Measurements from ENCODE around the gene CD63.

Gene CD63

DNA sequence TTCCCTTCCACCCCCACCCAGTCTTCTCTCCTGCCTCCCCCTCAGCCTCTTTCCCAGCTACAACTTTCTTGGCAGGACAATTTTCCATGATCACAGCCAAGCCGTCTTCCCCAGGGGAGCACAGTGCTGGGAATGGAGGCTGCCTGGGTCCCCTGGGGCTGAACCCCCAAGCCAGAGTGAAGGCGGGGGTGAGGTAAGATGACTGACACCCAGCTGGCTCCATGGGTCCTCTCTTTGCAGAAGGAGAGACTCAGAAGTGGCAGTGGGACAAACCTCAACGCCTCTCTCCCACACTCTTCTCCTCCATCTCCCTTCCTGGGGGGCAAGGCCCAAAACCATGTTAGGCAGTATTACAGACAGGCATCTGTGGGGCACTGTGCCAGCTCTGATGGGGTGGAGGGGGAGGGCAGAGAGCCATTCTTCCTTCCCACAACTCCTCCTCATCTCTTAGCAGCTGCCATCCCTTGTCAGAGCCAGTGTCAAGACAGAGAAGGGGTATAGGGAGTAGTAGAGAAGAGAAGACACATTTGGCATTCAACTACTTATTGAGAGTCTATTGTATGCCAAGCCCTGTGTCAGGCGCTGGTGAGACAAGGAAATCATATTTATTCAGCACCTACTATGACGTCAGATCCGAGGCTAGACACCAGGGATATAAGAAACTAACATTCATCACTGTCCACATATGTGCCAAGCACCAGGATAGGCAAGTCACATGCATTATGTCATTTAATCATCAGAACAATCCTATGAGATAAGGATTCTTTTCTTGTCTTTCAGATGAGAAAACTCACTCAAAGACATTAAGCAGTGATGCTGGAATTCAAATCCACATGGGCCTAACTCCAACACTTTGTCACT, 24.7 kb downstream of the CD63 start:
- no peak for DNase-seq

- no peak for DNase-seq
Observed at GRCh38 chr12:55703288-55703687, 25.5 kb downstream of the CD63 start.

DNA sequence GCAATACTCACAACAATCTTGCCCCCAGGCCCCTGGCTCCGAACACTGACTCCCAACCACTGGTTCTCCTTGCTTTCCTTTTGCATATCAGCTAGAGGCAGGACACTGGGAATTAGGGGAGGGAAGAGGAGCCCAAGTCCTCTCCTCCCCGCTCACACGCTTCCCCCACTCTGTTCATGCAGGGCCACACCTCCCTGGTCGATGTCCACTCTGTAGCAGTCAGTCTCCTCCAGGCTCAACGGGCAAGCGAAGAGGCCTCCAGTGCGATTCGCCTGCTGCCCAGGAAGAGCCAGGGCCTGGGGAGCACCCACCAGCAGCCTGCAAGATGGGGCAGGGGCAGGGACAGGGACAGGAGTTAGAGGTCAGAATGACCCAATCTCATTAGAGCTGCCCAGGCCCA, 25.9 kb downstream of the CD63 start:
- DNase-seq, result no peak

GRCh38 chr12:55700255-55701018, 28.4 kb downstream of the CD63 start:
- peak; percentile 63 for DNase-seq

DNA sequence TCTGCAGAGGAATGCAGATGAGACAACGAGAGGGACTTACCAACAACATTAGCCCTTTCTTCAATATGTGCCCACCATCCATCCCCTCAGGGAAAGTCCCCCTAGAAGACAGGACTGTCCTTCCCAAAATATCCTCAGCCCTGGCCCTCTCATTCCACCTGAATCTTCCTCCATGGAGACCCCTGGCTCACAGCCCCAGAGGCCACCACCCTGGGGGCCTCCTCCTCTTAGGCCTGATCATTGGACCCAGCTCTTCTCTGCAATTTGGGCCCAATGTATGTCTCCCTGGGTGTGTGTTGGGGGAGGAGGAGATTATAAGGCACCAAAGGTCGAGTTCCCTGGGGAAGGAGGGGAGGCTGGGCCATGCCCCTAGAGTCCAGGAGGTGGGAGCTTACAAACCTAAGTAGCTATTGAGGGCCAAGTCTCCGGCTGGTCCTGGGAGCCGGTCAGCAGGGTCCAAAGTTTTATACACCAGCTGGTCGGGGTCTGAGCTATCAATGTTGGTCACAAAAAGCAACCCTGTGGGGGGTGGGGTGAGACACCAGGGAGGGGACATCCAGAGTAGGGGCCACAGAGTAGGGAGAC, 29.2 kb downstream of the CD63 start:
- DNase-seq, result no peak

DNA sequence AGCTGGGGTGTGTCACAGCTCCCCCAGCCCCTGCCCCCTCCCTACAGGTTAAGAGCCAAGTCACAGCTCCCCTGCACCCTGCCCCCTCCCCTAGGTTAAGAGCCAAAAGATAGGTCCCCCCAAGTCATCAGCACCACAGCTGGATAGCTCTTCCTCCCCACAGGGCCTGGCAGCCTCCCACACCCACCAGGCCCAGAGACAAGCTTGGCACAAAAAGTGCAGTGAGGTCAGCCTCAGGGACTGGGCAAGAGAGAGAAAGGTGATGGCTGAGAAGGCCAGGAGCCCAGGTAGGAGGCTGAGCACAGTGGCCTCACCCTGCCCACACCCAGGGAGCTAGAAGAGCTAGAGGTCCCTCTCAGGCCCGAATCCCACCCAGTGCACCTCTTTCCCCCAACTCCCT, 29.8 kb downstream of the CD63 start:
- no peak for DNase-seq

DNA sequence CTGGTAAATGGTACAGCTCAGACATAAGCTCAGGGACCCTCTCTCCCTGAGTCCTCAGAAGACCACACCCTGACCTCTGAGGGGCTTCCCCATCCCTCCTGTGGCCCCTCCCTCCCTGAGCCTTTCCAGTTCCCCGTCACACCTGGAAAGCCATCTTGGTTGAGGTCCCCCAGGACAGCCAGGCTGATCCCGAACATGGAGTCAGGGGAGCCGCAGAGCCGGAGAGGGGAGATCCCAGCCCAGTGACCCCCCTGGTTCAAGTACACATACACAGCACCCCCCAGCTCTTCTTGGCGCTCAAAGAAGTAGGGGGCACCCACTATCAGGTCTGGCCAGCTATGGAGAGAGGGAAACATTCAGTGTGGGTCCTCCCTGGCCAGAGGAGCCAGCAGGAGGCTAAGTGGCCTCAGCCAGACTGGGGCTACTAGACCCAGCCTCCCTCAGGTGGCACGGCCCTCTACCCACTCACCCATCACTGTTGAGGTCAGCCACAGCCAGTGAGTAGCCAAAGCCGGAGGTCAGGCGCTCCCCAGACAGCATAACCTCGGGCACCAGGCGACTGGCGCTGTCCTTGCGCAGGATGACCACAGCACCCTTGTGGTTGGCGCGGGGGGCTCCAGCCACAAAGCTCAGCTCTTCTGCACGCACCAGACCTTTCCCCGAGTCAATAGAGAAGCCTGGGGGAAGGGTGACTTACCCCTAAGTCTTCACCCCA, 30.4 kb downstream of the CD63 start:
- no peak for DNase-seq

- no peak for DNase-seq
Observed at GRCh38 chr12:55697686-55698085, 31.1 kb downstream of the CD63 start.

GRCh38 chr12:55696796-55697462, 31.9 kb downstream of the CD63 start:
- no peak for DNase-seq

- DNase-seq, result no peak
Observed at GRCh38 chr12:55696141-55696540, 32.7 kb downstream of the CD63 start.

DNA sequence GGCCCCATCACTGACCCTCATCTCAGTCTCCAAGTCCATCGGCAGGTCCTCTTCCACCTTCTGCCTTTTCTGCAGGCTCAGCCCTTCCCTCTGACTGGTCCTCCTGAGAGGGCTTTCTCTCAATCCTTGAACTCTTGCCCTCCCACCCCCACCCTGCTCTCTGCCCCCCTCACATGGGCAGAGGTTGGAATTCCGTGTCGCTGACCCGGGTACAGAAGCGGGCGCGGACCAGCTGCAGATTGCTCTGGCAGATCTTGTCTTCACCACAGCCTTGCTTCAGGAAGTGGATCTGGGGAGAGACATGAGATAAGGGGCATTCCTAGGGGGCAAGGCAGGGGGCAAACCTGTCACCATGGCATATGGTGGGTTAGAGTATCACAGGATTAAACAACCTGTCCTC, 33.5 kb downstream of the CD63 start:
- no peak for DNase-seq

GRCh38 chr12:55694651-55695050, 34.2 kb downstream of the CD63 start:
- no peak for DNase-seq

GRCh38 chr12:55694188-55694515, 34.7 kb downstream of the CD63 start:
- no peak for DNase-seq

DNA sequence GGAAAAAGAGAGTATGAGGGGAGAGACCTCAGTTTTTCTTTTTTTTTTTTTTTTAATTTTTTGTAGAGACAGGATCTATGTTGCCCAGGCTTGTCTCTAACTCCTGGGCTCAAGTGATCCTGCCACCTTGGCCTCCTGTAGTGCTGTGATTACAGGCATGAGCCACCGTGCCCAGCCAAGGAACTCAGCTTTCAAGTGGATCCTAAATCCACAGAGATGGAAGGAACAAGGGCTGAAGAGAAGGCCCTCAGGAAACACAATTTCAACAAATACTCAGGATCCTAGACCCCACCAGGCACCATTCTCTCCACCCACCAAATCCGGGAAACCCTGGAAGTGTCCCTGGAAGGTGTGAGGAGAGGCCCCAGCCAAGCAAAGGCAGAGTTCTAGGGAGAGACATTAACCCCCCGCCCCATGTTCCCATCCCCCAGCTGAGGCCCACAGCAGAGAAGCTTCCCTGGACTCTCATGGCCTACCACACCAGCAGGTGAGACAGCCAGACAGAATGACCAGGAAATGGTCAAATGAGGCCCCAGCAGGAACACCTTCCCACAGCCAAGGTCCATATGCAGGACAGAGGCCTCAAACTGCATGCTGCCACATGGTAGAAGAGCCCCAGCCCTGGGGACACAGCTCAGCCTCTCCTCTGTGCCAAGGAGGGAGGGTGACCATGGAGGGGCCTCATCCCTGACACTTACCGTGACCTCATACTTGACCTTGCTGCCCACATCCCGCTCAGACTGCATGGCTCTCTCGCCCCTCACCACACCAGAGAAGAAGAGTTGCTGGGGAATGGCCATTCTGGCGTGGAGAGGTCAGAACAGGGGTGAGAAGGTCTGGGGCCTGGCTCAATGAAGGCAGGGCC, 35.3 kb downstream of the CD63 start:
- no peak for DNase-seq

DNA sequence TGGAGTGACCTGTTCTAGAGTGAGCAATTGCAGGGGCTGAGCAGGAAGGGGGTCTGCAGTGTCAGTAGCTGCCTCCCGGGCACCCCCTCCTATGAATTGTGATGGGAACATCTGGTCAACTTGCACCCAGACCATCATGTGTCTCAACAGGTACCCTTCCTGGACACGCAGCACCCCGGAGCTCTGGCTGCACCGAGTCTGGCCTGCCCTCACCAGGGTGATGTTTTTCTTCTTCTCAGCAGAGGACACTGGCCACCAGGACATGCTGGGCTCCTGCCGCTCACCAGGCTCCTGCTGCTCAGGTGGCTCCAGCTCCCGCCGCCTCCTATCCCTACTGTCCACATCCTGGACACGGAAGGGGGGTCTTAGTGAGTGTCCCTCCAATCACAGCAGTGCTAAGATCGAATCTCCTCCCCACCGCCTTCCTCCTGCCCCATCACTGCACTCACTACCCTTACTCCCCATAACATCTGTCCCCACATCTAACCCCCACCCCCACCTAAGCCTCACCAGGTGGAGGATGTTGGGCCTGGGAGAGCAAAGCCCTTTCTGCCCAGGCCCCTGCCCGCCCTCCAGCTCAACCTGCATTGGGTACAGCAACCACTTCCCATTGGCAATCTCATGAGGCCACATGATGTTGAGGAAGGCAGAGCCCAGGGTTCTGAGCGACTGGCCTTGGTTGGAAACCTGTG, 36.0 kb downstream of the CD63 start:
- no peak for DNase-seq

DNA sequence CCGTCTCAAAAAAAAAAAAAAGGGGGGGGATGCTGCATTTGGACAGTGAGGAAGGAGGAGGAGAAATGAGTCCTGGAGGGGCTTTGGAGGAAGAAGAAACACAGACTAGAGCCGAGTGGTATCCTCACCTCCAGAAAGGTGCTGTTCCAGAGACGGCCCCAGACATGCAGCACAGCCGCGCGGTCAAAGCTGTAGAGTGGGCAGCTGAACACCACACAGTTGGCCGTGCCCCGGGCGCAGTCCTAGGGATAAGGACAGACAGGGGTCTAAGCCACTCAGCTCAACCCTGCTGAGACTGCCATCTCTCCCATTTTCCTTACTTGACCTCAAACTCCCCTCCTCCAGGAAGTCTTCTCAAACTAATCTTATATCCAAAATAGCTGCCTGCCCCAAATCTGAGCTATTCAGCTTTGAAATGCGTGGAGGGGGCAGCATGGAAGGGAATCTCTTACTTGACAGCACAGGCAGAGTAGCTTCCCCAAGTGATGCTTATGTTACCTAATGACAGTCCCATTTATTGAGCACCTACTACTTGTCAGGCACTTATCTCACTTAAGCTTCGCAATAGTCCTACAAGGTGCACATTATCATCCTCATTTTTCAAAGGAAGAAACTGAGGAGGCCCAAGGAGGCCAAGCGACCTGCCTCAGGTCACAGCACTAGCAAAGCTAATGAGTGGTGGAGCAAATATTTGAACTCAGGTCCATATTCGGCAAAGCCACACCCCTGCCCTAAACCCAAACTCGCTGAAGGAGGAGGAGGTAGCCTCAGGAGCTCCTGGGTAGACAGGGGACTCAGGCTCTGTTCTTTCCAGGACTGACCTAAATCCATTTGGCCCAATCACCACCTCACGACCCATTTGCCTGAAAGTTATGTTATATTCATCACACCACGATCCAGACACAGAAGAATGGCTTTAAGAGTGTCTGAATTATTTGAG, 39.8 kb downstream of the CD63 start:
- no peak for DNase-seq

DNA sequence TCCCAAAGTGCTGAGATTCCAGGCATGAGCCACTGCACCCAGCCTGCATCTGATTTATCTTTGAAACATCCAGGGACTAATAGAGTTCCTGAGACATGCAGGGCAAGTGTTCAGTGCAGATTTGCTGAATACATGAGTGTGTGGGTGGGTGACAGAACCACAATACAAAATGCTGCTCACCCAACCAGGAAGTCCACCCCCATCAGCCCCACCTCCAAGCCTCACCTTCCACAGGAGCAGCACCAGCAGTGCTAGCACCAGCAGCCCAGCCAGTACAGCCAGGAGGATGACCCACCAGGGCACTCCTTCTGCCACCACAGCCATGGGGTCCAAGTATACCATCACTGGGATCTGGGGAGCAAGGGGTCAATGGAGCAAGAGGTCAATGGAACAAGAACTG, 41.1 kb downstream of the CD63 start:
- no peak for DNase-seq

DNA sequence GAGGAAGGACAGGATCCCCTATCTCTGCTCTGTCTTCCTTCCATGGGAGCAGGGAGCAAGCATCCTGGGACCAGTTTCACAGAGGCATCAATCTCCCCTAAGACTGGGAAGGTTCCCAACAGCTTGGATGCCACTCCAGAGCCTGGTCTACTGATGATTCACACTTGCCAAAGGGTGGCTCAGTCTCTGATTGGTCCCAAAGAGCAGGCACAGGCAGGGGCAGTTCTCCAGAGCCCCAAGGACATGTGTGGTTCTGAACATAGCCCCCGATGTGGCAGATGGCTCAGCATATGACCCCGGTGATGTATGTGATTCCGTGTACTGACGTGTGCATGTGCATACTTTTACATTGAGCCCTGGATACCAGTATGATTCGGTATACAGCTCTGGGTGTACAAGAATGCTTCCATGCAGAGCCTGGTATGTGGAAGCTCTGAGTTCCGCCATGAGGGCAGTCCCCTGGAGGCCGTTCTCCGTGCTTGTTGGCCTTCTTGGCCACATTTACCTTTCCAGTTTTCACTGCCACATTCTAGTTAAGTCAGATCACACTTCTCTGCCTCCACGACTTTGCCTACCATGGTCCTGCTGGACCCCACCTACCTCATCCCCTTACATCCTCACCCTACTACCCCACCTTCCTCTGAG, 42.3 kb downstream of the CD63 start:
- no peak for DNase-seq

GRCh38 chr12:55685671-55686070, 43.1 kb downstream of the CD63 start:
- DNase-seq, result no peak

Measured in T1000 (cell line).